Stimulated activated CD4-positive, alpha-beta T cell treated with anti-CD3 and anti-CD28 coated beads, Interleukin-12 subunit alpha, Interleukin-12 subunit beta, amount 100 ng/mL, for 4 hours (primary cell): Measurements from ENCODE around the gene FARS2.
A peak's percentile ranks its signal among the peaks of the same experiment; 100 is the strongest.

Source experiments
- DNase-seq: peaks from one replicate; pipeline ENCODE4 v3.0.0-alpha.2; 2020

Gene FARS2

DNA sequence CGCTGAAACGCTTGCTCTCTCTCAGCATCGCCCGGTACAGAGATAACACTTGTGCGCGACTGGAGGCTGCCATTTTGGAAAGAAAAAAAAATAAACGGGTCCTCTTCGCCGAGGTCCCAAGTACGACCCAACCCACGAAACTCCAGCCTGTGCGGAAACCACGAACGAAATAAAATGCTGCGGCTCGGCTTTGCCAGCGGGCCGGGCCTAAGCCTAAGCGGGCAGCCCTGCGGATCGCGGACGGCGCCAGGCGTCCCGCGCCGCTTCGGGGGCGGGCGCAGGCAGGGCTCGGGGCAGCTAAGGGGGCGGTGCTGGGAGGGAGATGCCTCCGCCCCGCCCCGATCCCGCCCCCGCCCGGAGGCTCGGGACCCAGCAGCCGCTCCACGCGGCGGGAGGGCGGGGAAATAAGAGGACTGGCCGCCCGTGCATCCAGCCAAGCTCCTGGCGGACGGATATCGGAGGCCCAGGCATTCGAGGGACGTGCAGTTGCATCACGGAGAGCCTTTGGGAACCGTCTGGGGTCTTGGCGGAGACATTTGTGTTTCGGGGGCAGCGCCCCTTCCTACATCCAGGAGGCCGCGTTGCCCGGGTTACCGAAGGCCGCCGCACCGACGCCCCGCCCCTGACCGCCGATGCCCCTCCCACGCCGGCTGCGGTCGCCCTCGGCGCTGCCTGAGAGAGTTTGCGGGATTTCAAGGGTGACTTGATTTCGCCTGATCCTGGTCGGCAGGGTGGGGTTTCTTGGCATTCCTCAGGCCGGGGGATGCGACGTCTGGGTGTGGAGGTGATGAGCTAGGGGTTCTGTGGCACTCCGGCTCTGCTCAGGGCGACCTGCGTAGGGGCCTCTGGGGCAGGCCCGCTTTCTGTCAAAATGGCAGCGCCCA is at the start of gene FARS2, which contains the start of gene LYRM4:
TSS of gene FARS2 (plus strand) at position 853 of the 884 bp plus-strand sequence.
TSS of gene LYRM4 (minus strand) at position 290 of the 884 bp plus-strand sequence. CDS start at position 73, 217 bp downstream.
- DNase-seq: peak; percentile 90

GRCh38 chr6:5213836-5214235 is 47.5 kb upstream of the FARS2 start:
- no peak for DNase-seq

DNA sequence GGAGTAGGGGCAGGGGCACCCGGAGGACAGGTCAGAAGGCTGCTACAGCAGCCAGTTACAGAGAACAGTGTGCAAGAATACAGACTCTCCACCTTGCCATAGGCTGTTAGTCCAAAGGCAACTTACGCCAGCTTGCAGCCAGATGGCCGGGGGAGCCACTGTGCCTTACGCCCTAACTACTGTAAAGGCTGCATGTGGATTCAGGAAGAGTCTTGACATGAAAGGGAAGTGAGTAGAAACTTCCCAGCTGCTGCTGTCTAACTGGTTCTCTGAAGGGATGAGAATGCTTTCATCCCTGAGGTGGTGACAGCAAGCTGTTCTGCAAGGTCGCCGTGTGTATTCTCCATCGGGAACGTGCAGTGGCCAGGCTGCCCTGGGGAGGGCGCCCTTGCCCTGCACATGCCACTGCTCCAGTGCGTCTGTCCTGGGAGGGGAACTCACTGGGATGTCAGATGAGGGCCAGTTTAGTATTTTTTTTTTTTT is 46.7 kb upstream of the FARS2 start:
- peak; percentile 3 for DNase-seq

DNA sequence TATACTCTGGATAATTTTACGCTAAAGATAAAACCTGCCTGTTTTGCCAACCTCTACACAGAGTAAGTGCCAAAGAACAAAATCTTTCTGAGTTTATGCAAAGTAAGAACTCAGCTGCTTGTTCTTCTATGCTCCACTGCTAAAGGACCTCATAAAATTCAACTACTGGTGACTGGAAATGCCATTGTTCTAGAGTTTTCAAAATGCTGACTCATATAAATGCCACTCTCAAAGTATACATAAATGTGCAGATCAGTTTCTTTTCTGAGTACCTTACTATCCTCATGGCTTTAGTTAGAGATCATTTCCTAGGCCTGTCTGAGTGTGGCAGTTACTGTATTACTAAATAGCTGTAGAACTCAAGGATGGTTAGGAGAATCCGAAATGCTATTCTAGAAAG is 46.2 kb upstream of the FARS2 start:
- no peak for DNase-seq

DNA sequence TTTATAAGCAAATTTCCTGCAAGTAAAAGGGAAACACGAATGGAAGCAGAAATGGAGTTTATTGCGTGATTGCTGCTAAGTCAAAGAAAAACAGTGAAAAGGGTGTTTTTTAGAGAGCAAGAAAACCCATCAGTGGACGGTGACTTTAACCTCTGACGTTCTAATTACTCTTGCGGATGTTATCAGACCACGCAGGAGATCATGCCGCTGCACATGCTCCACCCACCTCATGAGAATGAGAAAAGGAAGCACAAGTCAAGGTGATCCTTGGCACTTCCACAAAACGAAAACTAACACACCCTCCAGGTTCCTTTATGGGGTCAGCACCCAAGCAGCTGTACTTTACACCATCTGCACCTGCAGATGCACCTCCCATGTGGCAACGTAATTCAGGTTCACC is 45.5 kb upstream of the FARS2 start:
- DNase-seq: no peak

GRCh38 chr6:5217356-5217755 is 44.0 kb upstream of the FARS2 start:
- DNase-seq: no peak

DNA sequence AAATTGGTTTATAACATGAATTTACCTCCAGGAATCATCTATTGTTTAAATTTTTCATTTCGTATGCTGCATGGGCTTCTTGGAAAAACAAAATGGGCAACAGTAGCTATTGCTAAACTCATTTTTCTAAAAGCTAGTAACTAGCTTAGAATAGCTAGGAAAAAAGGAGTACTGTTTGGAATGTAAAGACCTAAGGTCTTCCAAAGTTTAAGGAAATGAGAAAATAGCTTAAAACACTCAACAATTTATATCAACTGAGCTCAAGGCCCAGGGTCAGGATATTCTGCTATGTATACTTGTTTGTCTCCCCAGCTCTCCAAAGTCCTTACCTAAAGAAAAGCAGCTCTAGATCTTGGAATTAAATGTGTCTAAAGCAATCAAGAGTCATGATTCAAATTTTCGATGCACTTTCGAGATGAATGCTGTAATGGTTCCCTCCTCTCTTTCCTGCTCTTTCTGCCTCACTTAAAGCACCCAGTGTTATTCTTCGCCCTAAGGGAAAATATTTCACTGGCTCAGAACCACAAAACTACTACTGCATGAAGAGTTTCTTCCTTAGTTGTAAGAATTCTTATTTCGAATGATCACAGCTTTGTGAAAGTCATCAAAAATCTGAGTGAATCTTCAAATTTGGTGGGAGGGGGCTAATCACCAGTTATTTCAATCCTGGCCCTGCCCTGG is 42.2 kb upstream of the FARS2 start:
- DNase-seq: no peak

- DNase-seq: no peak
Observed at GRCh38 chr6:5220443-5220842, 40.9 kb upstream of the FARS2 start.

- no peak for DNase-seq
Observed at GRCh38 chr6:5223309-5223708, 38.0 kb upstream of the FARS2 start.

GRCh38 chr6:5229356-5229755 is 32.0 kb upstream of the FARS2 start:
- DNase-seq: no peak

GRCh38 chr6:5230081-5230480 is 31.2 kb upstream of the FARS2 start:
- DNase-seq: no peak

GRCh38 chr6:5231289-5231688 is 30.0 kb upstream of the FARS2 start:
- no peak for DNase-seq

DNA sequence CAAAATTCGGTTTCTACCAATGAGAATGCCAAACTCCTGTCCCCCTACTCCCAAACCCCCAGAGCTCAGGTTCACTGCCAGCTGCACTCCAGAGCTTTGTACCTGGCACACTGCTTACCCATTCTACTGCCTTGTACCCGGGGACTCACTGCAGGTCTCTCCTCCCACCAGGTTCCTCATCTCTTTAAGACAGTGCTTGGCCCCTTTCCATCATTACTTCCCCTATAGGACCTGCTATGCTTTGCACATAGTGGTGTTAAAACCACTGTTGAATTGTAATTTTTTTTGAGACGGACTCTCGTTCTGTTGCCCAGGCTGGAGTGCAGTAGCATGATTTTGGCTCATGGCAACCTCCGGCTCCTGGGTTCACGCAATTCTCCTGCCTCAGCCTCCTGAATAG is 26.4 kb upstream of the FARS2 start:
- no peak for DNase-seq

DNA sequence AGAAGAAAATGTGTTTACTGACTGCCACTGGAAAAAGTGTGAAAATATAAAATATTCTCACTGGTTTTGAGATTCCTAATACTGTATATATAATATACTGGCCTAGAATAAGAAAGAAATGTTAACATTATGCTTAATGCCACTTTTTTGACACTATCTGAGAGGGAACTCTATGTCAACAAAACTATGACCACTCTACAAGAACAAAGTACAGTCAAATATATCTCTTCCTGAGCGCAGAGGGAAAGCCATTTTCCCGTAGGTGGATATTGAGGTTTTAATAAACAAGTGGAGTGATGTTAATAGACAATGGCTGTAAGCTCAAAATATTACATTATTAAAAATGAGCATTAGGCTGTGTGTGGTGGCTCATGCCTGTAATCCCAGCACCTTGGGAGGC is 25.5 kb upstream of the FARS2 start:
- no peak for DNase-seq

DNA sequence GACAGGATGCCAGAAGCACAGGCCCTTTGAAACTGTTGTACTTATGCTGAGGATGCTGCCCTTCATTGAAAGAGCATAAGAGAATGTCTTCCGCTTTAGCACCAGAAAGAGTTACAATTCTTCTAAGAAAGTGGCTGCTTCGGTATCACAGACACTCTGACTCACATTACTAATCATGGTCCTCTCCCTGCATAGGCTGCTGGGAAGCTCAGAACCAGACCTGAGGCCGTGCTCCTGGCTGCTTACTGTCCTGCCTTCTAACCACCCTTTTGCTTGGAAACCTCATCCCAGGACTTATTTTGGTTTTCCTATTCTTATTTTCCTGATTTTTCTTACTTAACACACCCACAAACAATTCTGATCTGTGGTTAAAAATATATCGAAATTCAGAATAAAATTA is 23.5 kb upstream of the FARS2 start:
- DNase-seq: no peak

GRCh38 chr6:5238336-5238735 is 23.0 kb upstream of the FARS2 start:
- DNase-seq: no peak

DNA sequence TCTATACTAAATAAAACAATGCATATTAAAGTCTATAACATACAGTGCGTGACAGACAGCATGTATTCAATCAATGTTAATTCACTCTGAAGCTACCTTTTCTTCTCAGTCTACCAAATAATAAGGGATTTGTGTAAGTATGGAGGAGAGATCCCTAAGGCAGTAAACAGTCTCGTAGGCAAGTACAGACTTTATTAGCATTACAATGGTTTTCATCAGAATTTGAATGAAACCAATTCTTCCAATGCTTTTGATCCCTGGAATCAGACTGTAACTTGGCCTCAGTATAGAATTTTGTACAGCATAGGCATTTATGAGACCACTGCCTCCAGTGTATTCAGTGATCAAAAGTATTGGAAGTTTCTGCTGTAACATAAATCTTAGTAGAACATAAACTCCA is 20.1 kb upstream of the FARS2 start:
- DNase-seq: no peak

DNA sequence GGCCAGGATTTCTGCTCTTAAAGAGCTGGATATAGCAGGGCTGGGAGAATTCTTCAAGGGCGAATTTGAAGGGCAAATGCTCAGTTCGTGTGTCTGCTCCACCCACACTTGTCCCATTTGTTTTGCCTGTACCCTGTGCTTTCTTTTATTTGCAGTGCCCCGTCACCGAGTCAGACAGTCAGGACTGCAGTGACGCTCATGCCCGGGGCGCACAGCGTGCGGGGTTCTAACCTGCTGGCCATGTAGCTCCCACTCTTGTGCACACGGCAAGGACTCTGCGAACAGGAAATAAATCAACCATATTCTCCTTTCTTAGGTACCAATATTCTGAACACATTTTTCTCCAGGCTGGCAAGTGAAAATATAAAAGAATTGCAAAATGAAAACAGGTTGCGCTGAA is 18.2 kb upstream of the FARS2 start:
- no peak for DNase-seq

- DNase-seq: no peak
Observed at GRCh38 chr6:5246141-5247097, 14.9 kb upstream of the FARS2 start.

GRCh38 chr6:5247201-5247600 is 14.1 kb upstream of the FARS2 start:
- no peak for DNase-seq

DNA sequence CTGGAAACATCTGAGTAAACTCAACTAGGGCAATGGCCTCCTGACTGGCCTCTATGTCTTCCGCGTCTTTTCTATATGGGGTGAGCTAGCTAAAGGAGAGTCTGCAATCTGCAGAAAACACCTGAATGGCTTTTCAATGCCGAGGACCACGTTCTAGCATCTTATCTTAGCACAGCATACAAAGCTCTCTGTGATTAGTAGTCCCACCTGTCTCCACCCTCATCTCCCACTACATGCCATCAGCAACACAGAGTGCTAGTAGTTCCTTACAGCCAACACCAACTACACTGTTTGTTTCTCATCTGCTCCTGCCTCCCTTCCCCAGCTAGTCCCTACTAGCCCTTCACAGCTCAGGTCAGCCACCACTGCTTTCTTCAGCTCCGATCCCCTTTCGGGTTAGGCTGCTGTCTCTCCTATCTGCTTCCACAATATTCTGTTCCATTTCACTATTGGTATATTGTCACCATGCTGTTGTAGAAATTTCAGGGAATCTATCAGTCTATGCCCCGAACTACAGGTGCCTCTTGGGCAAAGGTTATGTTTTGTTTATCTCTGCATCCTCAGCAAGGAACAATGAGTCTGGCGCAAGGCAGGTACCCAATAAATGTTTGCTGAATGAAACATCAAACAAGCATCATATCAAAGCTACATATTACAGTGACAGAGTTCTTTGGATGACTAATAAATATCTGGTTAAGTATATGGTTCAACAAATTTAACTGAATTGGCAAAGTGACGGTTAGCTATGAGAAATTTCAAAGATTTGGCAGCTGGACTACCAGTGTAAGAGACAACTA is 12.8 kb upstream of the FARS2 start:
- DNase-seq: no peak
